HG03066 (cell line): ENCODE data around the gene KLHDC4.
"Not testable (repeated sequence)": the region's sequence is repeated elsewhere in the genome, so short reads cannot be mapped to it uniquely, and the experiment has no call there.

Experiments
- ATAC-seq: cut with Tn5 transposase; IDR thresholded peaks from one replicate; pipeline ENCODE4 v1.9.1; 2021; ENCODE audit warnings: low read depth; ENCODE audit not compliant: unreplicated experiment

The KLHDC4 gene

DNA sequence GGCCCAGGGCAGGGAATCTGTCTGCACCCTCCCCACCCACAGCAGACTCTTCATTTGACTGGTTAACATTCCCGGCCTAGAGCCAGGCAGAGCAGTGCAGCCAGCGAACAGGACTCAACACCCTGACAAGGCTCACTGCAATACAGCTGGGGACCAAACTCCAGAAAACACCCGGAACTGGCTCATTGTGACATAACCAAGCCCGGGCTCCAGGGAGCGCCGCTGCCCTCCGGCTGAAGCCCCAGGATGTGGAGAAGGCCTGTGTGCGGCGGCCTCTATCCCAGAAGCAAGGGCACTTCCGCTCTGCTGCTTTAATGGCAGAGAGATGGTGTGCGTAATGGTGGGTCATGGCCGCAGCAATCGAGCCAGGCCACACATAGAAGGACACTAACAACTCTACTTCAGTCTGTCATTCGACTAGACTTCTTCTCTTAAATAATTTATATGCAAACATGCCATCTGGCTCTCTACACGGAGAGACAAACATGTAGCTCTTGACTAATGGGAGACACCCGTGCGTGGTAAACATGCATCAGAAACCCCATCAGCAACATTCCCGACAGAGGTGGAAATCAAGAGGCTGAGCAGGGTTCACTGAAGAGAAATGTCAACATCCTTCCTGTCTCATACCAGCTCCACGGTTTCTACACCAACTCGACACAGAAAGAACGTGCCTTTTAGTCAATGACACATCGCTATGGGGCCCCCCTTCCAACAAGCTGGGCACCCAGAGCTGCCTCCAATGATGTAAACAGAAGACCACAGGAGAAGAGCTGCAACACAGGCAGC, 18.0 kb downstream of the KLHDC4 start:
- no peak for ATAC-seq

DNA sequence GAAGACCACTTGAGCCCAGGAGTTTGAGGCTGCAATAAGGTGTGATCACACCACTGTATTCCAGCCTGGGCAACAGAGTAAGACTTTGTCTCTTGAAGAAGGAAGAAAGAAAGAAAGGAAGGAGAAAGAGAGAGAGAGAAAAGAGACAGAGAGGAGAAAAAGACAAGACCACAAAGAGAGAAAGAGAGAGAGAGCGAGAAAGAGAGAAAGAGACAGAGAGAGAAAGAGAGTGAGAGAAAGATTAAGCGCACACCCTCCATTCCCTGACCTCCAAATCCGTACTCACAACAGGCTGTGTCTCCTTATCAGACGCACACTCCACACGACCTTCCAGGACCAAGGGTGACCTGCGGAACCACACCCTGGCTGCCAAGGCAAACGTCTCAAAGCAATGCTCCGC, 19.6 kb downstream of the KLHDC4 start:
- no peak for ATAC-seq

GRCh38 chr16:87744750-87745514, 20.9 kb downstream of the KLHDC4 start:
- no peak for ATAC-seq

DNA sequence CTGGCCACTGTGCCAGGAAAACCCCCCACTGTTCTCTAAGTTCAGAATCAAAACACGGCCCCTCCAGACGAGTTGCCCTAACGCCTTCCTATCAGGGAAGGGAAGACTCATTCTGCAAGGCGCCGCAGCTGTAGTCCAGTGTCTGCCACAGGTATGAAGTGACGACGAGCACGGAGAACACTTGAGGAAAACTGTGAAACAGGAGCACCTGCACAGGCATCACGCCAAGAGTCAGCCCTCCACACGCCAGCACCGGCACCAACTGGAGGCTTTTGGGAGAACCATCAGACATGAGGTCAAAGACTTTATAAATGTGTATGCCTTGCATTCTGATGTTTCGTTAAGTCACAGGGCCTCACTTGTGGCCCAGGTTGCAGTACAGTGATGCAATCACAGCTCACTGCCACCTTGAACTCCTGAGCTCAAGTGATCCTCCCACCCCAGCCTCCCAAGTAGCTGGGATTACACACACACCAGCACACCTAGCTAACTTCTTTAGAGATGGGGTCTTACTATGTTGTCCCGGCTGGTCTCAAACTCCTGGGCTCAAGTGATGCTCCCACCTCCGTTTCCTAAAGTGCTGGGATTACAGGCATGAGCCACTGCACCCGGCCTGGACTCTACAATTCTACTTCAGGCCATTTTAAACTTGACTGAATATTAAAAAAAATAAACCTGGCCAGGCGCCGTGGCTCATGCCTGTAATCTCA, 22.9 kb downstream of the KLHDC4 start:
- ATAC-seq: no peak

DNA sequence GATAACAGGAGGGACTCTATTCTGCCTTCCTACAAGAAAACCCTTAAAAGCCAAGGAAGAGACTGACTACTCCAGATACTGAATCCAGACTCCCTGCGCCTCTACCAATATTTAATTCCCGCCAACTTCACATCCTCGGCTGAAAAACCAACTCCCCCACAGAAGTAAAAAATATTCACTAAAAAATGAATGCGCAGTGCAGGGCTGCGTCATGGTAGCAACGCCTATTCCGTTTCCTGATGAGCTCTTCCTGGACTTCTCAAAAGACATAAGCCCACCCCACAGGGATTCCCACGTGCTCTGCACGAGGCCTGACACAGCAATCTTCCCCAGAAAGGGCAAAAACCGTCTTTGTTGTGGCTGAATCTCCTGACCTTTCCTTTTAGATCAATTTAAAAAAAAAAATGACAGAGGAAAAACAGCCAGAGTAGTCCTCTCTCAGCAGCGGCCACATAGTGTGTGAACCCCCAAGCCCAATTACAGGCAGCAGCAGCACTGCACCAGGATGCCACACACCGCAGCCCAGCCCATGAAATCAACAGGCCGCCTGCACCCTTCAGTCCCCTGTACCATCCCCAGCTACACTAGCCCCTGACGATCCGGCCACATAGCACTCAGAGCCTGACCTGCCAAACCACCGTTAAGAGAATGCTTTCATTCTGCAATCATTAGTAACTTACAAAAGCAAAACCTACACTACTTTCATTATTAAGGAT, 23.9 kb downstream of the KLHDC4 start:
- no peak for ATAC-seq

- ATAC-seq: no peak
These were observed 24.8 kb downstream of the KLHDC4 start for GRCh38 chr16:87740909-87741424.

GRCh38 chr16:87740441-87740840, 25.3 kb downstream of the KLHDC4 start:
- ATAC-seq: no peak

DNA sequence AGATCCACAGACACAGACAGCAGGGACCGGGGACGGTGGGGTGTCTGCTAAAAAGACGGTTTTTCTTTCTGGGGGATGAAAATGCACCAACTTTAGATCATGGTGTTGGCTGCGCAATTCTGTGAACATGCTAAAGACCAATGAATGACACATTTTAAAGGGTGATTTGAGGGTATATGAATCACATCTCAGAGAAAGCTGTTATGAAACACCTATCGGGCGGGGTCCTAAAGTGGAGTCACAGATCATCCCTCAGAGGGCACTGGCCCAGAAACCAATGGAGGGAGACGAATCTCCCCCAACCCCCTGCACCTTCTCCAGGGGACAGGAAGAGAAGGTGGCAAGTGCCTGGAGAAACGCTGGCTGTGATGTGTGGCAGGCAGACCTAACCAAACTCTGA, 26.0 kb downstream of the KLHDC4 start:
- ATAC-seq: no peak

DNA sequence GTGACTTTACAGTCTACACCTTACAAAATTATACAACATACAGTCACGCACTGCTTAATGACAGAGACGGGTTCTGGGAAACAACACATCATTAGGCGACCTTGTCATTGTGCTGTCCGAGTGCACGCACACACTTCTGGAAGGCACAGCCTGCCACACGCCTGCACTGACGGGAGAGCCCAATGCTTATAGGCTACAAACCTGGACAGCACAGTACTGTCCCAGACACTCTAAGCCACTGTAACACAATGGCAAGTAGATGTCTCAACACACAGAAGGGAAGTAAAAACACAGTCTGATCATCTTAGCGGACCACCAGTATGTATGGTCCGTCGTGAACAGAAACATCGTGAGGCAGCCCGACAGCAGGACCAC, 29.8 kb downstream of the KLHDC4 start:
- no peak for ATAC-seq

DNA sequence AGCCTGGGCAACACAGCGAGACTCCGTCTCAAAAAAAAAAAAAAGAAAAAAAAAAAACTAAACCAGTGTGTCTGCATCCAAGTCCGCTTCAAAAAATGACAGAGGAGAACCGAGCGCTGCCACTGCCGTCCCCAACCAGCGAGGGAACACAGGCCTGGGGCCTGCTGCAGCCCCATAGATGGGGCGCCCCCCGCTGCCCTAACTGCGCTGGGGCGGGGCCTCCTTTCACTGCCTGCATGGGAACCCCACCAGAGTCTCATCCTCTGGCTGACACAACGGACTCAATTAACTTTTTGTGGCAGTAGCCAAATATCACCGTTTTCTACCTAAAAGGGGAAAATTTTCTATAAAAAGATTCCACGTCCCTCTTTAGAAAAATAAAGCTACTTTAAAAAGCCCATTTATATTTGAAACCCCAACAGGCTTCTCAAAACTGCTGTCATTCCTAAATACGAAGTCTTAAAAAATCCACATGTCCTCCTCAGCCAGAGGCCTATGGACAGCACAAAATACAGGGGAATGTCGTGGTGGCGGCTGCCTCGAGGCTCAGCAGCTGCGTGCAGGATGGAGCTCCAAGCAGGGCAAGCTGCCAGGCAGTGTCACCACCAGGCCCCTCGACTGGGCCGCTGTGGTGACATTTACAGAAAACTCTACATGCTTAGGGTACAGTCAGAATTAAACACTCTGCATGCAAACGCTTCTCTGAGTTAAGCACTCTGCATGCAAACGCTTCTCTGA, 30.3 kb downstream of the KLHDC4 start:
- no peak for ATAC-seq

- ATAC-seq: no peak
These were observed 31.1 kb downstream of the KLHDC4 start for GRCh38 chr16:87734644-87735043.

GRCh38 chr16:87733190-87733589, 32.6 kb downstream of the KLHDC4 start:
- ATAC-seq: no peak

DNA sequence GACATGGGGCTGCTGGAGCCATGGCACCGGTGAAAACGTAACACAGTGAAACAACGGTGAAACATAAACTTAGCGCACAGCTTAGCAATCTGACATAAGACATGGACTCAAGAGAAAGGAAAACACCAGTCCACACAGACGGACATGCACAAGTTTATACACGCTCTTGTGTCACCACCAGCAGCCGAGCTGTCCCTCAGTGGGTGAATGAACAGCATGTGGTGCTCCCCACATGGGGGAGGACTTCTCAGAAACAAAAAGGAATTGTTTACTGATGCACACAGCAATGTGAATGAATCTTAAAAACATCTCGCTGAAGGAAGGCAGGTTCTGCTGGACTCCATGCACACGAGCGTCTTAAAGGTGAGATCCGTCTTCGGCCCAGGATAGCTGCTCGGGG, 34.2 kb downstream of the KLHDC4 start:
- ATAC-seq: no peak

- ATAC-seq: no peak
These were observed 36.4 kb downstream of the KLHDC4 start for GRCh38 chr16:87729266-87729954.

DNA sequence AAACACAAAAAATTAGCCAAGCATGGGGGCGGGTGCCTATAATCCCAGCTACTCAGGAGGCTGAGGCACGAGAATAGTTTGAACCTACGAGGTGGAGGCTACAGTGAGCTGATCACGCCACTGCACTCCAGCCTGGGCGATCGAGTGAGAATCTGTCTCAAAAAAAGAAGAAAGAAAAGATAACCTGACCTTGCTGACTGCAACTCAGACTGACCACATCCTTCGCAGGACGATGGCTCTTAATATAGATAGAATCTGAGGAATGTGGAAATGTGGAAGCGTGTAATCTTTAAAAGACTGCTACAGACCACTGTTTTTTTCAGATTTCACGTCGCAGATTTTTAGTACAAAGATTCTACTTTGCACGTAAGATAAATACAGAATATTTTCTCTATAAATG, 37.8 kb downstream of the KLHDC4 start:
- no peak for ATAC-seq

DNA sequence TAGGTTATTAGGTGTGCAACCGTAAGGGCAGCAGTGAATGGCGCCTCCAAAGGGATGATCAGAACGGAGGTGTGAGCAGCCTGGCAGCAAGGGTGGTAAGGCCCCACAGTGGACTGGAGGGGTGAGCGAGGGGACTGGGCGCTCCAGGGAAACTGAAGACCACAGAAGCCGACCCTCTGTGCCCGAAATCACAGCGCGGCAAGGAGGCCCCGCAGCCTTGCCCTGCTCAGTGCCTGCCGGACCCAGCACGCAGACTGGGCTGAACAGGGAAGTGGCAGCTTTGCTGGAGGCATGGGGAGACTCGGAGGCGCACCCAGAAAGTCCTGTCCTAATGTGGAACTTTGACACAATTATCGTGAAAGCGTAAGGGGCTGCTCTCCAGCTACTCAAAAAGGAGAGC, 38.4 kb downstream of the KLHDC4 start:
- no peak for ATAC-seq

DNA sequence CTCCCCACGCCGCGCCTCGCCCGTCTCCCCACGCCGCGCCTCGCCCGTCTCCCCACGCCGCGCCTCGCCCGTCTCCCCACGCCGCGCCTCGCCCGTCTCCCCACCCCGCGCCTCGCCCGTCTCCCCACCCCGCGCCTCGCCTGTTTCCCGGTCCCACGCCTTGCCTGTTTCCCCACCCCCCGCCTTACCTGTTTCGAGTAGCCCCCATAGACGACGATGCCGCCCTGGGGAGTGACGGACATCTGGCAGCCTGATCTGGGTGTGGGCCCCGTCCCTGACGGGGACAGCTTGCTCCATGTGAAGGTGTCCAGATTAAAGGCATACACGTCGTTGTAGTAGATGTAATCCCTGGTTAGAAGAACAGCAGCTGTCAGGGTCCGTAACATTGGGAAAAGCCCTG, 39.2 kb downstream of the KLHDC4 start:
- not testable (repeated sequence) for ATAC-seq

DNA sequence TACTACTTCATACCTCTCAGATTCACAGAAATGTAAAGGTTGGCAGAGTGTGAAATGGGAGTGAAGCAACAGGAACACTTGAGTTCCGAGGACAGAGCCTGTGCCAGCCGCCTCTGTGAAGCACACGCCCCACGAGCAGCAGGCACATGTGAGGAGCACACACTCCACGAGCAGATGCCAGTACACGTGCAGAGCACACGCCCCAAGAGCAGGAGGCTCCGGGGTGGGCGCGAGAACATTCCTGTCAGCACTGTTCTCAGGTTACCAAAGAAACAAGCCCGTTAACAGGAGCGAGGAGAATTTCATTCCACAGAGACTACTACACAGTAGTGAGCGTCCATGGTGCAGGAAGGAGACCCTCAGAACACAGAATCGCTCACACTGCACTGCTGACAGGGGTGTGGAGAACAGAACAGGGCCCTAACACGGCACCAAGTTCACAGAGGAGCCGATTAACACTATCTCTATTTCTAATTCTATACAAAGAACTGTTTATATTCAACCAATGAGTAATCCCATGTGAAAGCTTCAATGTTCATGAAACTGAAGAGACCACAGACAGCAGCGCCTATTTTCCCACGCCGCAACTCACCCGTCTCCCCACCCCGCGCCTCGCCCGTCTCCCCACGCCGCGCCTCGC, 40.1 kb downstream of the KLHDC4 start:
- ATAC-seq: no peak
